Activated naive CD4-positive, alpha-beta T cell treated with anti-CD3 and anti-CD28 coated beads, Interleukin-2, amount 50 U/mL, for 24 hours (primary cell): ENCODE results near the gene RABEP2.
"Not testable (repeated sequence)": the region's sequence is repeated elsewhere in the genome, so short reads cannot be mapped to it uniquely, and the experiment has no call there.

ENCODE experiments used
- H3K27ac Mint-ChIP-seq: one replicate; pipeline ENCODE4 v1.8.0; 2021; ENCODE audit warnings: mild to moderate bottlenecking, mixed read lengths
- H3K27me3 Mint-ChIP-seq: one replicate; pipeline ENCODE4 v1.8.0; 2021; ENCODE audit warnings: mixed read lengths
- H3K36me3 Mint-ChIP-seq: one replicate; pipeline ENCODE4 v1.8.0; 2021; ENCODE audit warnings: mixed read lengths
- H3K4me1 Mint-ChIP-seq: one replicate; pipeline ENCODE4 v1.8.0; 2021; ENCODE audit warnings: mixed read lengths
- H3K4me3 Mint-ChIP-seq: one replicate; pipeline ENCODE4 v1.8.0; 2021; ENCODE audit warnings: mild to moderate bottlenecking, mixed read lengths
- H3K9me3 Mint-ChIP-seq: one replicate; pipeline ENCODE4 v1.8.0; 2021; ENCODE audit warnings: mixed read lengths

Gene RABEP2

GRCh38 chr16:28899882-28900590 lies 25.0 kb downstream of the RABEP2 start:
- H3K4me1 Mint-ChIP-seq, result no peaks in the 10 kb centered on the region
- no peaks in the 10 kb centered on the region for H3K36me3 Mint-ChIP-seq
- H3K9me3 Mint-ChIP-seq, result no peaks in the 10 kb centered on the region
- no peak overlapping the region for H3K4me3 Mint-ChIP-seq
- H3K27ac Mint-ChIP-seq, result no peak overlapping the region
- no peaks in the 10 kb centered on the region for H3K27me3 Mint-ChIP-seq

- Mint-ChIP-seq H3K4me3 (no peak overlapping the region), H3K4me1 (no peaks in the 10 kb centered on the region), H3K27me3 (no peaks in the 10 kb centered on the region), H3K27ac (no peak overlapping the region), H3K9me3 (no peaks in the 10 kb centered on the region), H3K36me3 (no peaks in the 10 kb centered on the region)
Measured at GRCh38 chr16:28898942-28899341, 26.1 kb downstream of the RABEP2 start.

- Mint-ChIP-seq H3K4me3 (no peak overlapping the region), H3K4me1 (no peaks in the 10 kb centered on the region), H3K9me3 (no peaks in the 10 kb centered on the region), H3K27ac (no peak overlapping the region), H3K36me3 (no peaks in the 10 kb centered on the region), H3K27me3 (no peaks in the 10 kb centered on the region)
Measured at GRCh38 chr16:28898266-28898665, 26.8 kb downstream of the RABEP2 start.

- Mint-ChIP-seq H3K27me3 (no peaks in the 10 kb centered on the region), H3K27ac (no peak overlapping the region), H3K36me3 (no peaks in the 10 kb centered on the region), H3K4me3 (no peak overlapping the region), H3K9me3 (no peaks in the 10 kb centered on the region), H3K4me1 (no peaks in the 10 kb centered on the region)
Measured at GRCh38 chr16:28897826-28898225, 27.2 kb downstream of the RABEP2 start.

- Mint-ChIP-seq H3K27me3 (no peaks in the 10 kb centered on the region), H3K4me3 (no peak overlapping the region), H3K27ac (no peak overlapping the region), H3K4me1 (no peaks in the 10 kb centered on the region), H3K9me3 (no peaks in the 10 kb centered on the region), H3K36me3 (no peaks in the 10 kb centered on the region)
Measured at GRCh38 chr16:28895609-28896008, 29.4 kb downstream of the RABEP2 start.

GRCh38 chr16:28893291-28893690 lies 31.7 kb downstream of the RABEP2 start:
- Mint-ChIP-seq H3K27me3 (no peaks in the 10 kb centered on the region), H3K36me3 (no peaks in the 10 kb centered on the region), H3K4me3 (no peak overlapping the region), H3K4me1 (no peaks in the 10 kb centered on the region), H3K9me3 (no peaks in the 10 kb centered on the region), H3K27ac (no peak overlapping the region)

- H3K27ac Mint-ChIP-seq, result no peak overlapping the region
- no peaks in the 10 kb centered on the region for H3K4me1 Mint-ChIP-seq
- no peaks in the 10 kb centered on the region for H3K36me3 Mint-ChIP-seq
- H3K27me3 Mint-ChIP-seq, result no peaks in the 10 kb centered on the region
- H3K9me3 Mint-ChIP-seq, result no peaks in the 10 kb centered on the region
- H3K4me3 Mint-ChIP-seq, result no peak overlapping the region
Measured at GRCh38 chr16:28891964-28892890, 32.8 kb downstream of the RABEP2 start.

- H3K9me3 Mint-ChIP-seq, H3K4me3 Mint-ChIP-seq, H3K27me3 Mint-ChIP-seq, H3K36me3 Mint-ChIP-seq, H3K4me1 Mint-ChIP-seq: not testable (repeated sequence)
- peak overlapping the region; percentile 41 for H3K27ac Mint-ChIP-seq
Measured at GRCh38 chr16:28890355-28890754, 34.7 kb downstream of the RABEP2 start.

GRCh38 chr16:28886945-28887344 lies 38.1 kb downstream of the RABEP2 start:
- H3K9me3 Mint-ChIP-seq, result no peaks in the 10 kb centered on the region
- no peak overlapping the region for H3K27ac Mint-ChIP-seq
- H3K4me3 Mint-ChIP-seq, result no peak overlapping the region
- no peaks in the 10 kb centered on the region for H3K36me3 Mint-ChIP-seq
- no peaks in the 10 kb centered on the region for H3K27me3 Mint-ChIP-seq
- H3K4me1 Mint-ChIP-seq, result no peaks in the 10 kb centered on the region

- no peaks in the 10 kb centered on the region for H3K9me3 Mint-ChIP-seq
- H3K4me1 Mint-ChIP-seq, result peaks cover 6% of the 10 kb centered on the region
- H3K27ac Mint-ChIP-seq, result no peak overlapping the region
- peaks cover 5% of the 10 kb centered on the region for H3K27me3 Mint-ChIP-seq
- no peak overlapping the region for H3K4me3 Mint-ChIP-seq
- H3K36me3 Mint-ChIP-seq, result no peaks in the 10 kb centered on the region
Measured at GRCh38 chr16:28884045-28884444, 41.0 kb downstream of the RABEP2 start.

GRCh38 chr16:28883221-28883996 lies 41.6 kb downstream of the RABEP2 start:
- no peak overlapping the region for H3K4me3 Mint-ChIP-seq
- peaks cover 6% of the 10 kb centered on the region for H3K4me1 Mint-ChIP-seq
- H3K27ac Mint-ChIP-seq, result no peak overlapping the region
- no peaks in the 10 kb centered on the region for H3K9me3 Mint-ChIP-seq
- H3K36me3 Mint-ChIP-seq, result no peaks in the 10 kb centered on the region
- peaks cover 5% of the 10 kb centered on the region for H3K27me3 Mint-ChIP-seq

GRCh38 chr16:28882551-28883160 lies 42.4 kb downstream of the RABEP2 start:
- Mint-ChIP-seq H3K36me3 (no peaks in the 10 kb centered on the region), H3K27ac (no peak overlapping the region), H3K4me1 (peaks cover 6% of the 10 kb centered on the region), H3K27me3 (peaks cover 5% of the 10 kb centered on the region), H3K4me3 (no peak overlapping the region), H3K9me3 (no peaks in the 10 kb centered on the region)

- H3K4me1 Mint-ChIP-seq, H3K36me3 Mint-ChIP-seq, H3K27ac Mint-ChIP-seq, H3K27me3 Mint-ChIP-seq, H3K9me3 Mint-ChIP-seq, H3K4me3 Mint-ChIP-seq: not testable (repeated sequence)
Measured at GRCh38 chr16:28881565-28881964, 43.5 kb downstream of the RABEP2 start.

GRCh38 chr16:28880955-28881354 lies 44.1 kb downstream of the RABEP2 start:
- H3K9me3 Mint-ChIP-seq, result no peaks in the 10 kb centered on the region
- no peak overlapping the region for H3K27ac Mint-ChIP-seq
- H3K4me3 Mint-ChIP-seq, result peak overlapping the region; percentile 77
- H3K4me1 Mint-ChIP-seq, result peaks cover 6% of the 10 kb centered on the region
- H3K36me3 Mint-ChIP-seq, result no peaks in the 10 kb centered on the region
- H3K27me3 Mint-ChIP-seq, result peaks cover 5% of the 10 kb centered on the region

- no peaks in the 10 kb centered on the region for H3K9me3 Mint-ChIP-seq
- H3K27ac Mint-ChIP-seq, result no peak overlapping the region
- H3K4me1 Mint-ChIP-seq, result peaks cover 6% of the 10 kb centered on the region
- no peaks in the 10 kb centered on the region for H3K36me3 Mint-ChIP-seq
- H3K27me3 Mint-ChIP-seq, result peaks cover 5% of the 10 kb centered on the region
- H3K4me3 Mint-ChIP-seq, result peak overlapping the region; percentile 77
Measured at GRCh38 chr16:28880589-28880915, 44.5 kb downstream of the RABEP2 start.
